BLaER1 (cell line): Measurements from ENCODE around the gene ARMC3.
"Not testable (repeated sequence)": the region's sequence is repeated elsewhere in the genome, so short reads cannot be mapped to it uniquely, and the experiment has no call there.

Experiments used
- H3K27ac ChIP-seq: shearing (Covaris generic); formaldehyde crosslinking; 2 replicates; pipeline ENCODE4 v1.8.1; 2022
- H3K27me3 ChIP-seq: shearing (Covaris generic); formaldehyde crosslinking; 2 replicates; pipeline ENCODE4 v1.8.1; 2022
- H3K36me3 ChIP-seq: shearing (Covaris generic); formaldehyde crosslinking; 2 replicates; pipeline ENCODE4 v1.8.1; 2022
- H3K4me1 ChIP-seq: shearing (Covaris generic); formaldehyde crosslinking; 2 replicates; pipeline ENCODE4 v1.8.1; 2022
- H3K4me2 ChIP-seq: shearing (Covaris generic); formaldehyde crosslinking; 2 replicates; pipeline ENCODE4 v1.8.1; 2022
- H3K4me3 ChIP-seq: shearing (Covaris generic); formaldehyde crosslinking; 2 replicates; pipeline ENCODE4 v1.8.1; 2022
- H3K9ac ChIP-seq: shearing (Covaris generic); formaldehyde crosslinking; 2 replicates; pipeline ENCODE4 v1.8.1; 2022
- H3K9me3 ChIP-seq: shearing (Covaris generic); formaldehyde crosslinking; 2 replicates; pipeline ENCODE4 v1.8.1; 2022
- H4K20me1 ChIP-seq: shearing (Covaris generic); formaldehyde crosslinking; 2 replicates; pipeline ENCODE4 v1.8.1; 2022
- Cebpa-rat ChIP-seq: shearing (Covaris generic); IDR thresholded peaks from 2 replicates; pipeline ENCODE4 v1.8.1; 2022

ARMC3 gene, protein sequence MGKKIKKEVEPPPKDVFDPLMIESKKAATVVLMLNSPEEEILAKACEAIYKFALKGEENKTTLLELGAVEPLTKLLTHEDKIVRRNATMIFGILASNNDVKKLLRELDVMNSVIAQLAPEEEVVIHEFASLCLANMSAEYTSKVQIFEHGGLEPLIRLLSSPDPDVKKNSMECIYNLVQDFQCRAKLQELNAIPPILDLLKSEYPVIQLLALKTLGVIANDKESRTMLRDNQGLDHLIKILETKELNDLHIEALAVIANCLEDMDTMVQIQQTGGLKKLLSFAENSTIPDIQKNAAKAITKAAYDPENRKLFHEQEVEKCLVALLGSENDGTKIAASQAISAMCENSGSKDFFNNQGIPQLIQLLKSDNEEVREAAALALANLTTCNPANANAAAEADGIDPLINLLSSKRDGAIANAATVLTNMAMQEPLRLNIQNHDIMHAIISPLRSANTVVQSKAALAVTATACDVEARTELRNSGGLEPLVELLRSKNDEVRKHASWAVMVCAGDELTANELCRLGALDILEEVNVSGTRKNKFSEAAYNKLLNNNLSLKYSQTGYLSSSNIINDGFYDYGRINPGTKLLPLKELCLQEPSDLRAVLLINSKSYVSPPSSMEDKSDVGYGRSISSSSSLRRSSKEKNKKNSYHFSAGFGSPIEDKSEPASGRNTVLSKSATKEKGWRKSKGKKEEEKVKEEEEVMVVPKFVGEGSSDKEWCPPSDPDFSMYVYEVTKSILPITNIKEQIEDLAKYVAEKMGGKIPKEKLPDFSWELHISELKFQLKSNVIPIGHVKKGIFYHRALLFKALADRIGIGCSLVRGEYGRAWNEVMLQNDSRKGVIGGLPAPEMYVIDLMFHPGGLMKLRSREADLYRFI

DNA sequence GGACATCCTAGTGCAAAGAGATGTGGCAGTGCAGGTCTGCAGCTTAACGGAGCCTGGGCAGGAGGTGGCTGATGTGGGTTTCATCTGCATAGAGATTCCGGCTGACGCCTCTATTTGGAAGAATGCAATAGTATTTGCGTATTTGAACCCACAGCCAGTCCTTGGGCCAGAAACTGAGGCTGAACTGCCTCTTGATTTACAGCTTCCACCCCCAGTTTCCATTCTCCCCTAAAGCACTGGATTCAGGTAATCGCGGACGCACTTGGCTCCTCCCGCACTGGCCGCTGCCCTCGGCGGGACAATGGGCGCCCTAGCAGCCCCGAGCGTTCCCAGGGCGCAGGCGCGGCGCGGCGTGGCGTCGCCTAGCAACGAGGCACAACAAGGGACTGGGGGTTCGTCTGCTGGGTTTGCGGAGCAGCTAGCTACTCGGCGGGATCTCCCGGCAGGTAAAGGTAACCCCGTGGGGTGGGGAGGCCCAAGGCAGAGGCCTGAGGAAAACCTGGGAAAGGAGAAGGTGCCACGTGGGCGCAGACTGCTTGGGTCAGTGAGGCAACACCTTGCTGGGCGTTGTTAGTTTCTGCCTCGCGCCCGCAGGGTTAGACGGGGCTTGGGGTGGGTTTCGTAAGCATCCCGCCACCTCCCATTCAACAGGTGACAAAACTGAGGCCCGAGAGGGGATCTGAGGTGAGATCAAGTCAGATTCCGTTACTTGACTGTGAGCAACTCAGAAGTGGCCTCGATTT is at the start of gene ARMC3:
TSS of gene ARMC3 (plus strand) at position 393 of the 743 bp plus-strand sequence. CDS start 3,944 bp downstream, outside the sequence.
- H3K27ac ChIP-seq = no peak within 1 kb of the TSS
- no peaks in the 10 kb centered on the region for H4K20me1 ChIP-seq
- no peaks in the 10 kb centered on the region for H3K36me3 ChIP-seq
- H3K27me3 ChIP-seq = no peaks in the 10 kb centered on the region
- H3K9me3 ChIP-seq = peaks cover 12% of the 10 kb centered on the region
- H3K4me1 ChIP-seq = peaks cover 20% of the 10 kb centered on the region
- H3K9ac ChIP-seq = no peak within 1 kb of the TSS
- no peak within 1 kb of the TSS for H3K4me2 ChIP-seq
- no peak for TF ChIP-seq Cebpa-rat
- no peak within 1 kb of the TSS for H3K4me3 ChIP-seq

DNA sequence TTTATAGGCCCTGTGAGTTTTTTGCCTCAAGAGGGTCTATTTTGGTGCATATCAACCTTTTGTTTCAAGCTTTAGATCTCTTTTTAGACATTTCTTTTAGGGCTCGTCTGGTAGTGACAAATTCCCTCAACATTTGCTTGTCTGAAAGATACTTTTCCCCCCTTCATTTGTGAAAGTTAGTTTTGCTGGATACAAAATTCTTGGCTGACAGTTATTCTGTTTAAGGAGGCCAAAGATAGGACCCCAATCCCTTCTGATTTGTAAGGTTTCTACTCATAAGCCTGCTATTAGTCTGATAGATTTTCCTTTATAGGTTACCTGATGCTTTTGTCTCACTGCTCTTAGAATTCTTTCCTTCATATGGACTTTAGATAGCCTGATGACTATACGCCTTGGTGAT is 36.1 kb upstream of the ARMC3 start:
- no peaks in the 10 kb centered on the region for H4K20me1 ChIP-seq
- no peak overlapping the region for H3K4me2 ChIP-seq
- no peak for TF ChIP-seq Cebpa-rat
- H3K36me3 ChIP-seq = no peaks in the 10 kb centered on the region
- no peaks in the 10 kb centered on the region for H3K4me1 ChIP-seq
- H3K4me3 ChIP-seq = no peak overlapping the region
- H3K27me3 ChIP-seq = no peaks in the 10 kb centered on the region
- H3K9ac ChIP-seq = no peak overlapping the region
- peaks cover 15% of the 10 kb centered on the region for H3K9me3 ChIP-seq
- no peak overlapping the region for H3K27ac ChIP-seq

DNA sequence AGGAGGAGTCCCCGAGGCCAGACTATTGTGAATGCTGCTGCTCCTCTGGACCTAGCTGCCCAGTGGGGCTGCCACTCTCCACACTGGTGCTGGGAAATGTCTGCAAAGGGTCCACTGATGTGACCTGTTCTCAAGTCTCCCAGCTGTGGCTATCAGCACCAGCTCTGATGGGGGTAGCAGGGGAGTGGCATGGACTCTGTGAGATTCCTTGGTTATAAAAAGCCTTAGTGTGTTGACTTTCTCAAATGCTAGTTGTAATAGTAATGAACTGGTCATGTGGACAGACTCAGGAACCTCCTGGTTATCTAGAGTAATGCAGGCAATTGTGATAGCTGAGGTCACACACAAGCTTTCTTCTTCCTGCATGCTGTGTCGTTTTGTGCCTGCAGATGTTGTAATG is 34.1 kb upstream of the ARMC3 start:
- no peak overlapping the region for H3K27ac ChIP-seq
- no peaks in the 10 kb centered on the region for H3K4me1 ChIP-seq
- H3K9me3 ChIP-seq = peaks cover 8% of the 10 kb centered on the region; the same call in 1 of the 2 replicates
- no peak overlapping the region for H3K4me3 ChIP-seq
- no peak for TF ChIP-seq Cebpa-rat
- H3K4me2 ChIP-seq = no peak overlapping the region
- no peaks in the 10 kb centered on the region for H3K27me3 ChIP-seq
- no peaks in the 10 kb centered on the region for H4K20me1 ChIP-seq
- no peak overlapping the region for H3K9ac ChIP-seq
- no peaks in the 10 kb centered on the region for H3K36me3 ChIP-seq

DNA sequence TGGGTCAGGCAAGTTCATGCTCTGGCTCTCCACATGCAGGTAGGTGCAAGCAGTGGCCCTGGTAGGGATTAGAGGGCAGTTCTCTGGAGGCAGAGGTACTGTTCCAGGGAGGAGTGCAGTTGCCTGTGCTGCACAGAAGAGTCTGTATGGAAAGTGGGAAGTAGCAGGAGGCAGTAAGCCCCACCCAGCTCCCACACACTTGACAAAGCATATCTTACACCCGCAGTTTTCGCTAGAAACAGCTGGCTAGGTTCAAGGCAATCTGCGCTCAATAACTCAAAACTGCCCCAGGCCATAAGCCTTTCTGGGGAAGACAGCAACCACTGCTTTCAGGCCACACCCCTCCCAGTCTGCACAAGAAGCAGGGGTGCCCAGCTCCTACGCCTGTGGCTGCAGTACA is 33.1 kb upstream of the ARMC3 start:
- no peak overlapping the region for H3K4me3 ChIP-seq
- H4K20me1 ChIP-seq = no peaks in the 10 kb centered on the region
- no peaks in the 10 kb centered on the region for H3K36me3 ChIP-seq
- no peak for TF ChIP-seq Cebpa-rat
- H3K9ac ChIP-seq = no peak overlapping the region
- no peak overlapping the region for H3K4me2 ChIP-seq
- H3K27ac ChIP-seq = no peak overlapping the region
- H3K4me1 ChIP-seq = no peaks in the 10 kb centered on the region
- no peaks in the 10 kb centered on the region for H3K27me3 ChIP-seq
- peaks cover 8% of the 10 kb centered on the region; the same call in 1 of the 2 replicates for H3K9me3 ChIP-seq

DNA sequence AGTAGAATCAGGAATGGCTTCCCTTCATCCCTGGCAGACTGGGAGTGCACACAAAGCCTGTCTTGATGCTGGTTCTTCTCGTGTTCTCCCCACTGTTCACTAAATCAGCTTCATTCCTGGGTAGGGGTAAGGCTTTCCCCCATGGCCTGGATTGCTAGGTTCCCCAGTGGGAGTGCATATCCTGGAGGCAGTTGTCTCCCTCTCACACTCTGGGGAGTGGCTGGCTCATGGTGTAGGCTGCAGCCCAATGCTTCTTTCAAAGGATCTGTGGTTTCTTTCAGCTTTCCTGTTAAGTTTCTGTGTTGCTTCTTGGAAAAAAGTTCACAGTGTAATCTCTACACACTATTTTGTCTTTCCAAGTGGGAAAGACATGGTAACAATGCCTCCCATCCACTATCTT is 32.6 kb upstream of the ARMC3 start:
- no peak for TF ChIP-seq Cebpa-rat
- no peaks in the 10 kb centered on the region for H3K27me3 ChIP-seq
- no peaks in the 10 kb centered on the region for H3K36me3 ChIP-seq
- no peaks in the 10 kb centered on the region for H4K20me1 ChIP-seq
- peaks cover 8% of the 10 kb centered on the region; the same call in 1 of the 2 replicates for H3K9me3 ChIP-seq
- no peak overlapping the region for H3K4me2 ChIP-seq
- H3K27ac ChIP-seq = no peak overlapping the region
- no peak overlapping the region for H3K9ac ChIP-seq
- no peak overlapping the region for H3K4me3 ChIP-seq
- no peaks in the 10 kb centered on the region for H3K4me1 ChIP-seq

DNA sequence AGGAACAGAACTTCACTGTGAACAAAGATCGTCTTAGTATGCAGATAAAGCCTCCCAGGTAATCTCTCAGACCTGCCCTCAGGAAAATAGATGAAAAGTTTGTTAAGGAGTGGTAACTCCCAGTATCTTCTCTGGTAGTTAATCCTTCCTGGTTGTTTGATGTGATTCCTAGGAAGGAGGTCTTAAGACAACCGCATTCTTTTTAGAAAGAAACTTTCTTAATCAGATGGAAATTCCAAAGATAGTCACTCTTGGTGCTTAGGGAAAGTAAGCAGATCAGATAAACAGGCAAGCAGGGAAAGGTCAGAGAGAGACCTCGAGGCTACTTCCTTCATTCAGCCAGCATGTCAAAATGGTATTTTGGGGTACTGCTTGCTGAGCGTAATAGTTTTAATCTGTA is 30.5 kb upstream of the ARMC3 start:
- H3K4me2 ChIP-seq = no peak overlapping the region
- H3K27ac ChIP-seq = no peak overlapping the region
- H3K4me1 ChIP-seq = no peaks in the 10 kb centered on the region
- peaks cover 4% of the 10 kb centered on the region; the same call in 1 of the 2 replicates for H3K9me3 ChIP-seq
- no peaks in the 10 kb centered on the region for H3K36me3 ChIP-seq
- no peaks in the 10 kb centered on the region for H4K20me1 ChIP-seq
- TF ChIP-seq Cebpa-rat = no peak
- no peak overlapping the region for H3K4me3 ChIP-seq
- H3K9ac ChIP-seq = no peak overlapping the region
- H3K27me3 ChIP-seq = no peaks in the 10 kb centered on the region

DNA sequence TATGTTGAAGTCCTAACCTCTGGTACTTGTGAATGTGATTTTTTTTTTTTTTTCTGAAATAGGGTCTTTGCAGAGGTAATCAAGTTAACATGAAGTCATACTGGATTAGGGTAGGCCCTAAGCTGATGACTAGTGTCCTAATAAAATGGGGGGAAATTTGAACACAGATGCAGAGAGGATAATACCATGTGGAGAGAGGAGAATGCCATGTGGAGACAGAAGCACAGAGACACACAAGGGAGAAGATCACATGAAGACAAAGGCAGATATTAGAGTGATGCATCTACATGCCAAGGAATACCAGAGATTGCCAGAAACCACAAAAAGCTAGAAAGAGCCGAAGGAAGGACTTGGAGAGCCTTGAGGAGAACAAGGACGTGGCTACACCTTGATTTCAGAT is 28.5 kb upstream of the ARMC3 start:
- Histone ChIP-seq H3K9ac (no peak overlapping the region), H3K27ac (no peak overlapping the region), H3K4me2 (no peak overlapping the region), H3K9me3 (peaks cover 4% of the 10 kb centered on the region; the same call in 1 of the 2 replicates), H3K4me3 (no peak overlapping the region), H3K36me3 (no peaks in the 10 kb centered on the region), H3K27me3 (no peaks in the 10 kb centered on the region), H3K4me1 (no peaks in the 10 kb centered on the region), H4K20me1 (no peaks in the 10 kb centered on the region)
- TF ChIP-seq Cebpa-rat = no peak

DNA sequence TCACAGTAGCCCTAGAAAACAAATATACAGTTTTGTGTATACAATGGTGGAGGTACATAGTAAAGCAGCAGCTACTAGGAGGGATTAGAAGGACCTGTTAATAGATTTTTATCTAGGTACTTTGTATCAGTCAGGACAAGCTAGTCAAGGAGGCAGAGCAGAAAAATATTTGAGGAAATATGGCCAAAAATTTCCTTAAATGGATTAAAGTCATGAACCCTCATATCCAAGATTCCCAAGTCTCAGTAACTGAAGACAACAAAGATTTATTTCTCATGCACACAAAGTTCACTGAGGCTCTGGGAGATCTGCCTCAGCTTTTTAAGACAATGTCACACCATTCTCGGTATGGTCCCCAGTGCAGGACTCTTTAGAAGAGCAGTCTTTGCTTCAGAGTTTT is 28.1 kb upstream of the ARMC3 start:
- H3K4me2 ChIP-seq = no peak overlapping the region
- H3K9me3 ChIP-seq = peaks cover 4% of the 10 kb centered on the region; the same call in 1 of the 2 replicates
- H3K4me1 ChIP-seq = no peaks in the 10 kb centered on the region
- no peak overlapping the region for H3K4me3 ChIP-seq
- H4K20me1 ChIP-seq = no peaks in the 10 kb centered on the region
- H3K27ac ChIP-seq = no peak overlapping the region
- TF ChIP-seq Cebpa-rat = no peak
- no peak overlapping the region for H3K9ac ChIP-seq
- H3K36me3 ChIP-seq = no peaks in the 10 kb centered on the region
- no peaks in the 10 kb centered on the region for H3K27me3 ChIP-seq

DNA sequence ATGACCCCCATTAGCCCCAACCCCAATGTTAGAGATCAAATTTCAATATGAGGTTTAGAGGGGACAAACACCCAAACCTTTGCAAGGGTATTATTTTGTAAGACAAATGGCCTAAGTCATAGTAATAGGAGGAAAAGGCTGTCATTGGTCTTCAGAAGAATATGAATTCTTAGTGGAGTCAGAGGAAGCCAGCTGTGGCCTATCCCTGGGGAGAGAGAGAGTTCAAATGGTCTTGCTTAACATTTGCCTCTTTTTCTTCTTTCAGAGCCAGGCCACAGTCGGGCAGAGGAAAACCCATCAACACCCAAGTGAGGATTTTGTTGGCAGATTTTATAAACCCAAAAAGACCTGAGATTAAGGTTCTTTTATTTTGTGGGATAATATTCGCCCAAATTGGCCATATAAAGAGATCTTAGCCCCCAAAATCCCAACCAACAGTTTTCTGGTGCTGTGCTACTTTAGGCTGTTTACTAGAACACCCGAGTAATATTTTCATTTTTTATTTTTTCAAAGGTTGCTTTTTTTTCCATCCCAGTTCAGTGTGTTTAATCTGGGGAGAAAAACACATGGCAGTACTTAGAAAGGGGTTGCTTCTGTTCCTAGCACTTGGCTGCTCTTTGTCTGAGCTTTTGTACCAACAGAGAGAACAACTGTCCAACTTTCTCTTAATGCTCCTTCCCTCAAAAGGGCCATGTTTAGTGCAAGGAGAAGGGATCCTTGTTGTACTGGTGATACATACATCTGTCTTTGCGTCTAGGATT is 26.8 kb upstream of the ARMC3 start:
- Histone ChIP-seq H4K20me1 (no peaks in the 10 kb centered on the region), H3K36me3 (no peaks in the 10 kb centered on the region), H3K9me3 (peaks cover 10% of the 10 kb centered on the region), H3K4me1 (no peaks in the 10 kb centered on the region), H3K27me3 (no peaks in the 10 kb centered on the region), H3K4me3 (no peak overlapping the region), H3K9ac (no peak overlapping the region), H3K27ac (no peak overlapping the region), H3K4me2 (no peak overlapping the region)
- TF ChIP-seq Cebpa-rat = no peak

DNA sequence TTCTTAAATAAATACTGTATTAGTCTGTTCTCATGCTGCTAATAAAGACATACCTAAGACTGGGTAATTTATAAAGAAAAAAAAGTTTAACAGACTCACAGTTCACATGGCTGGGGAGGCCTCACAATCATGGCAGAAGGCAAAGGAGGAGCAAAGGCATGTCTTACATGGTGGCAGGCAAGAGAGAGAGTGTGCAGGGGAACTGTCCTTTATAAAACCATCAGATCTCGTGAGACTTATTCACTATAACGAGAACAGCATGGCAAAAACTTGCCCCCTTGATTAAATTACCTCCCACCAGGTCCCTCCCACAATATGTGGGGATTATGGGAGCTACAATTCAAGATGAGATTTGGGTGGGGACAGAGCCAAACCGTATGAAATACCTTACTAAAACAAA is 25.7 kb upstream of the ARMC3 start:
- H3K27ac ChIP-seq, H3K36me3 ChIP-seq, H3K27me3 ChIP-seq, H3K4me3 ChIP-seq, H3K4me2 ChIP-seq, H3K9ac ChIP-seq, H3K4me1 ChIP-seq, H4K20me1 ChIP-seq: not testable (repeated sequence)
- H3K9me3 ChIP-seq = peaks cover 16% of the 10 kb centered on the region
